Mesendoderm (in vitro differentiated cells): ENCODE measurements around the gene OSBPL5.

ENCODE experiments used
- DNase-seq: peaks from one replicate; pipeline ENCODE4 v3.0.0; 2013
- H2AK5ac ChIP-seq: 2 replicates; pipeline ENCODE4 v1.6.1; 2013; ENCODE audit warnings: low read length, inconsistent platforms
- H2BK120ac ChIP-seq: 2 replicates; pipeline ENCODE4 v1.6.1; 2013; ENCODE audit warnings: low read depth, mild to moderate bottlenecking, low read length, moderate library complexity, mixed read lengths
- H2BK15ac ChIP-seq: replicated peaks from 2 replicates; pipeline ENCODE4 v1.6.1; 2013; ENCODE audit warnings: low read depth, mild to moderate bottlenecking, moderate library complexity
- H2BK5ac ChIP-seq: 2 replicates; pipeline ENCODE4 v1.6.1; 2013; ENCODE audit warnings: low read length, inconsistent platforms
- H3K18ac ChIP-seq: 2 replicates; pipeline ENCODE4 v1.6.1; 2013; ENCODE audit warnings: mild to moderate bottlenecking, low read length, mixed read lengths
- H3K23ac ChIP-seq: one replicate; pipeline ENCODE4 v1.6.1; 2013; ENCODE audit warnings: low read length
- H3K27ac ChIP-seq: 2 replicates; pipeline ENCODE4 v1.5.1; 2013; ENCODE audit warnings: low read depth, mild to moderate bottlenecking, inconsistent platforms, low read length, moderate library complexity
- H3K27me3 ChIP-seq: 2 replicates; pipeline ENCODE4 v1.6.1; 2013; ENCODE audit warnings: low read length, control low read depth, mild to moderate bottlenecking, inconsistent platforms; ENCODE audit not compliant: insufficient read depth, poor library complexity
- H3K36me3 ChIP-seq: 2 replicates; pipeline ENCODE4 v1.6.1; 2013; ENCODE audit warnings: low read length, inconsistent platforms; ENCODE audit not compliant: control insufficient read depth, insufficient read depth
- H3K4ac ChIP-seq: one replicate; pipeline ENCODE4 v1.6.1; 2013; ENCODE audit warnings: low read depth, mild to moderate bottlenecking, low read length, moderate library complexity
- H3K4me1 ChIP-seq: 2 replicates; pipeline ENCODE4 v1.6.1; 2013; ENCODE audit warnings: low read depth, low read length, inconsistent platforms; ENCODE audit not compliant: control insufficient read depth
- H3K4me2 ChIP-seq: 2 replicates; pipeline ENCODE4 v1.6.1; 2013; ENCODE audit warnings: low read length
- H3K4me3 ChIP-seq: 2 replicates; pipeline ENCODE4 v1.5.1; 2013; ENCODE audit warnings: mild to moderate bottlenecking, low read length
- H3K56ac ChIP-seq: one replicate; pipeline ENCODE4 v1.6.1; 2013; ENCODE audit warnings: low read length
- H3K79me1 ChIP-seq: 2 replicates; pipeline ENCODE4 v1.6.1; 2013; ENCODE audit warnings: low read length, inconsistent platforms
- H3K79me2 ChIP-seq: 2 replicates; pipeline ENCODE4 v1.6.1; 2013; ENCODE audit warnings: mild to moderate bottlenecking, low read length; ENCODE audit not compliant: control insufficient read depth, insufficient read depth
- H3K9ac ChIP-seq: 2 replicates; pipeline ENCODE4 v1.6.1; 2013; ENCODE audit warnings: low read length, inconsistent platforms
- H4K5ac ChIP-seq: one replicate; pipeline ENCODE4 v1.6.1; 2013; ENCODE audit warnings: low read length
- H4K8ac ChIP-seq: one replicate; pipeline ENCODE4 v1.6.1; 2013; ENCODE audit warnings: low read depth, mild to moderate bottlenecking, control low read depth, low read length, moderate library complexity
- WGBS: extraction: QIAGEN DNeasy Blood & Tissue Kit; methylation state at CpG from one replicate; pipeline ENCODE4 v1.1.7; 2013; ENCODE audit warnings: low lambda C conversion rate, missing lambda C conversion rate; ENCODE audit not compliant: insufficient coverage; ENCODE audit errors: extremely low coverage; 5-methylcytosine and 5-hydroxymethylcytosine counted together

Gene OSBPL5

DNA sequence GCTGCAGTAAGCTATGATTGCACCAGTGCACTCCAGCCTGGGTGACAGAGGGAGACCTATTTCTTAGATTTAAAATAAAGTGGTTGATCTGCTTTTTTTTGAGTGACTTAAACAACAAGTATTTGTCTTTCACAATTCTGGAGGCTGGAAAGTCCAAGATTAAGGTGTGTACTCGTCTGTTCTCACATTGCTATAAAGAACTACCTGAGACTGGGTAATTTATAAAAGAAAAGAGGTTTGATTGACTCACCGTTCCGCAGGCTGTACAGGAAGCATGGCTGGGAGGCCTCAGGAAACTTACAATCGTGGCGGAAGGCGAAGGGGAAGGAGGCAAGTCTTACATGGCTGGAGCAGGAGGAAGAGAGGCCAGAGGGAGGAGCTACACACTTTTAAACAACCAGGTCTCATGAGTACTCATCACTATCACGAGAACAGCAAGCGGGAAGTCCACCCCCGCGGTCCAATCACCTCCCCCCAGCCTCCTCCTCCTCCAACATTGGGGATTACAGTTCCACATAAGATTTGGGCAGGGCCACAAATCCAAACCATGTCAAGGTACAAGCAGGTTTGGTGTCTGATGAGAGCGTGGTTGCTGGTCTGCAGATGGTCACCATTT is 19.7 kb upstream of the OSBPL5 start:
- Histone ChIP-seq H3K4me3 (no peak overlapping the region), H2BK120ac (no peak overlapping the region)
- no CpG with 5 or more reads among the region's 11 CpGs for WGBS

DNA sequence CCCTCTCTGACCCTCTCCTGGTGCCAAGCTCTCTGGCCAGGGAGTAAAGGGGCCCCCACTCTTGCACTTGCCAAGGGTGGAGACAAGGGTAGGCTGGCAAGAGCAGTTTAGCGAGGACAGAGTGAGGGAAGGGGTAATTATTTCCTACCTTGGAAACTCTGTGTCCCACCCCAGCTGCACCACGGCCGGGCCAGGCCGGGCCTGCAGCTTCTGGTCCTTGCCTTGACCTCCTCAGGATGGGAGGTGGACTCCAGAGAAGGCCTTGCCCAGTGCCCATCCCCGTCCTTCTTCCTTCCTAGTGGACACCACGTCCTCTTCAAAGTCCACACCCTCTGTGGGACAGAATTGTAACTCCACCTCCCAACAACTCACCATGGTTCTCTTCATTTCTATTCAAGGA is 18.4 kb upstream of the OSBPL5 start:
- Histone ChIP-seq H3K9ac (no peak overlapping the region), H3K18ac (no peak overlapping the region), H2BK120ac (no peak overlapping the region), H3K36me3 (no peaks in the 10 kb centered on the region), H3K79me1 (no peaks in the 10 kb centered on the region), H3K56ac (no peak overlapping the region), H2BK5ac (no peak overlapping the region), H4K5ac (no peak overlapping the region), H3K4me2 (no peak overlapping the region), H3K4me3 (no peak overlapping the region), H2AK5ac (no peak overlapping the region), H3K23ac (no peak overlapping the region), H3K4ac (no peak overlapping the region), H2BK15ac (no peak overlapping the region), H4K8ac (no peak overlapping the region), H3K27me3 (no peaks in the 10 kb centered on the region), H3K4me1 (no peaks in the 10 kb centered on the region), H3K79me2 (no peaks in the 10 kb centered on the region), H3K27ac (no peak overlapping the region)
- no peak for DNase-seq
- WGBS: no CpG with 5 or more reads among the region's 6 CpGs

More for the DNA sequence above, 19.7 kb upstream of the OSBPL5 start:
- no peak overlapping the region for H3K18ac ChIP-seq
- H3K56ac ChIP-seq: no peak overlapping the region
- no peaks in the 10 kb centered on the region for H3K79me1 ChIP-seq
- no peaks in the 10 kb centered on the region for H3K36me3 ChIP-seq
- H3K4me2 ChIP-seq: no peak overlapping the region
- peaks cover 3% of the 10 kb centered on the region for H3K4me1 ChIP-seq
- no peak overlapping the region for H3K27ac ChIP-seq
- H2AK5ac ChIP-seq: no peak overlapping the region
- no peak overlapping the region for H3K9ac ChIP-seq
- no peak overlapping the region for H4K8ac ChIP-seq
- no peak overlapping the region for H3K23ac ChIP-seq
- no peak overlapping the region for H3K4ac ChIP-seq
- H2BK5ac ChIP-seq: no peak overlapping the region
- H2BK15ac ChIP-seq: no peak overlapping the region
- no peak for DNase-seq
- no peaks in the 10 kb centered on the region for H3K27me3 ChIP-seq
- H3K79me2 ChIP-seq: no peaks in the 10 kb centered on the region
- H4K5ac ChIP-seq: no peak overlapping the region

DNA sequence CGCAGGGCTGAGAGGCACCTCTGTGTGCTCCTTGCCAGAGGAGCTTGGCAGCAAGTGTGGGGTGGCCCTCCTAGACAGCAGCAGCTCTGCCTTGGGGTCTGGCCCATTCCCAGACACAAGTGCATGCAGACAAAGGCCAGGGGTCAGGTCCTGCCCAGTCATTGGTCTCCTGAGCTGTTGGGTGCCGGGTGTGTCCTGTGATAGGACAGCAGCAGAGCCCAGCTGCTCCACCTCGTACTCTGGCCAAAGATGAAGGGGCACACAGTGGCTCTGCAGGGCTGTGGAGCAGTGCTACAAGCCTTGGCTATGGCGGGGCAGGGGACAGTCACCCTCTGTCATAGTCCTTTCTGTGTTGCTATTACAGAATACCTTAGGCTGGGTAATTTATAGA is 17.3 kb upstream of the OSBPL5 start:
- no peak for DNase-seq
- WGBS: no CpG with 5 or more reads among the region's 4 CpGs
- Histone ChIP-seq H2BK5ac (no peak overlapping the region), H3K79me1 (no peaks in the 10 kb centered on the region), H4K8ac (no peak overlapping the region), H2AK5ac (no peak overlapping the region), H4K5ac (no peak overlapping the region), H3K18ac (no peak overlapping the region), H2BK120ac (no peak overlapping the region), H3K4ac (no peak overlapping the region), H3K9ac (no peak overlapping the region), H3K27ac (no peak overlapping the region), H3K79me2 (no peaks in the 10 kb centered on the region), H3K4me3 (no peak overlapping the region), H3K56ac (no peak overlapping the region), H3K23ac (no peak overlapping the region), H3K4me2 (no peak overlapping the region), H2BK15ac (no peak overlapping the region), H3K36me3 (no peaks in the 10 kb centered on the region), H3K4me1 (no peaks in the 10 kb centered on the region), H3K27me3 (no peaks in the 10 kb centered on the region)

DNA sequence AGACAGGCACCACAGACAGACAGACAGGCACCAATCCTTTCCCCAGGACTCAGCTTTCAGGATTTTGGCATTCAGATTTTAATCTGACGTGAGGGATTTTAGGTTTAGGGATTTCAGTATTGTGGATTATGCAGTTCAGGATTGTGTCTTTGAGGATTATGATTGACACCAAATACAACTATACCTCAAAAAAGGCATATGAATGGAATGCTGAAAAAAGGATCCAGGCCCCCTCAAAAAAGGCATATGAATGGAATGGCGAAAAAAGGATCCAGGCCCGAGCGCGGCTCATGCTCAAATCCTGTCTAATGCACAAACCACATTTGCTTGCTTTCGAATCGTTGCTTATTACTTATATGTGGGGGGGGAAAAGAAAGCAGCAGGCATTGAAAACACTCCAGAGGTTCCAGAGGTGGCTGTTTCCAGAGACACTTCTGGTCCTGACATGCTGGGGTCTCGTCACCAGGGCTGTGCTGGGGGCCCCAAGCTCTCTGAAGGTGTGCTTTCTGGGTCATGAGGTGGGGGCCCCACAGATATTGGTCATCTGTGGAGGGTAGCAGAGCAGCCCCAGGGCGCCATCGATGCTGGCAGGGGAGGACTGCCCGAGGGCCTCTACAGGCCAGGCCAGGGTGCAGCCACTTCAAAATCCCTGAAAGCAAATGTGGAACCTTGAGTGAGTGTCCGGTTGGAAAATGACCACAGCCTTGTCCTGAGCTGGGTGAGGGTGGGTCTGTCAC is 16.8 kb upstream of the OSBPL5 start:
- Histone ChIP-seq H3K4me2 (no peak overlapping the region), H3K18ac (no peak overlapping the region)

DNA sequence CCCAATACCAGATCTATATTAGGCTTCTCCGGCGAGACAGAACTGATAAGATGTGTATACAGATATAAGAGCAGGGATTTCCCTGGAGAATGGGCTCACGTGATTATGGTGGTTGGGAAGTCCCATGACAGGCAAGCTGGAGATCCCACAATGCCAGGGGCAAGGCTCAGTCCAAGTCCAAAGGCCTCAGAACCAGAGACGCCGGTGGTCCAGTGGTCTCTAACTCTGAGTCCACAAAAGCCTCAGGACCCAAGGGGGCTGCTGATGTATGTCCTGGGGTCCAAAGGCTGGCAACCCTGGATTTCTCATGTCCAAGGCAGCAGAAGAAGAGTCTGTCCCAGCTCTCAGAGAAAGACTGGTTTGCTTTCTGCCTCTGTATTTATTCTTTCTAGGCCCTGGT is 15.8 kb upstream of the OSBPL5 start:
- Histone ChIP-seq H3K9ac (no peak overlapping the region), H3K4me1 (no peaks in the 10 kb centered on the region), H2BK15ac (no peak overlapping the region), H3K56ac (no peak overlapping the region), H2BK120ac (no peak overlapping the region), H3K4me2 (no peak overlapping the region), H3K79me1 (no peaks in the 10 kb centered on the region), H3K79me2 (no peaks in the 10 kb centered on the region), H2AK5ac (no peak overlapping the region), H3K18ac (no peak overlapping the region), H4K8ac (no peak overlapping the region), H2BK5ac (no peak overlapping the region), H3K4ac (no peak overlapping the region), H3K23ac (no peak overlapping the region), H3K27me3 (no peaks in the 10 kb centered on the region), H4K5ac (no peak overlapping the region), H3K27ac (no peak overlapping the region), H3K36me3 (no peaks in the 10 kb centered on the region), H3K4me3 (no peak overlapping the region)
- no CpG with 5 or more reads among the region's 5 CpGs for WGBS
- no peak for DNase-seq

More for the DNA sequence above, 16.8 kb upstream of the OSBPL5 start:
- Histone ChIP-seq H2BK120ac (no peak overlapping the region), H3K4me1 (no peaks in the 10 kb centered on the region), H2AK5ac (no peak overlapping the region), H3K9ac (no peak overlapping the region), H3K27me3 (no peaks in the 10 kb centered on the region), H2BK15ac (no peak overlapping the region), H2BK5ac (no peak overlapping the region), H3K27ac (no peak overlapping the region), H4K8ac (no peak overlapping the region), H3K79me1 (no peaks in the 10 kb centered on the region), H3K4me3 (no peak overlapping the region), H3K23ac (no peak overlapping the region), H3K56ac (no peak overlapping the region), H4K5ac (no peak overlapping the region), H3K36me3 (no peaks in the 10 kb centered on the region), H3K4ac (no peak overlapping the region), H3K79me2 (no peaks in the 10 kb centered on the region)
- WGBS: no CpG with 5 or more reads among the region's 12 CpGs
- DNase-seq: no peak
